ENCODE results near the gene MPP1.
"Not testable (repeated sequence)": the region's sequence is repeated elsewhere in the genome, so short reads cannot be mapped to it uniquely, and the experiment has no call there.

MPP1 gene

GRCh38 chrX:154829926-154830442, 24.7 kb upstream of the MPP1 start:
- TF ChIP-seq CTCF (IDR thresholded peaks at IDR 0.05; ENCODE audit: low read depth, low read length, missing control alignments) = no peak
- no peak overlapping the region for H3K4me3 ChIP-seq (replicated peaks; ENCODE audit: low read depth, low read length)

GRCh38 chrX:154829134-154829533, 23.8 kb upstream of the MPP1 start:
- no peak overlapping the region for H3K4me3 ChIP-seq (replicated peaks; ENCODE audit: low read depth, low read length)
- no peak for DNase-seq (ENCODE audit: extremely low read depth, low read depth)
- TF ChIP-seq CTCF (IDR thresholded peaks at IDR 0.05; ENCODE audit: low read depth, low read length, missing control alignments) = no peak

More at GRCh38 chrX:154829926-154830442, 24.7 kb upstream of the MPP1 start:
- no peak for DNase-seq (ENCODE audit: extremely low read depth, low read depth)

GRCh38 chrX:154828016-154828408, 22.7 kb upstream of the MPP1 start:
- TF ChIP-seq CTCF (IDR thresholded peaks at IDR 0.05; ENCODE audit: low read depth, low read length, missing control alignments) = no peak
- no peak overlapping the region for H3K4me3 ChIP-seq (replicated peaks; ENCODE audit: low read depth, low read length)
- no peak for DNase-seq (ENCODE audit: extremely low read depth, low read depth)

- no peak for TF ChIP-seq CTCF (IDR thresholded peaks at IDR 0.05; ENCODE audit: low read depth, low read length, missing control alignments)
- no peak for DNase-seq (ENCODE audit: extremely low read depth, low read depth)
- H3K4me3 ChIP-seq (replicated peaks; ENCODE audit: low read depth, low read length) = no peak overlapping the region
Observed at GRCh38 chrX:154827194-154828015, 22.1 kb upstream of the MPP1 start.

- DNase-seq (ENCODE audit: extremely low read depth, low read depth); H3K4me3 ChIP-seq (replicated peaks; ENCODE audit: low read depth, low read length): not testable (repeated sequence)
Observed at GRCh38 chrX:154825586-154825985, 20.3 kb upstream of the MPP1 start.

- H3K4me3 ChIP-seq (replicated peaks; ENCODE audit: low read depth, low read length) = no peak overlapping the region
- no peak for TF ChIP-seq CTCF (IDR thresholded peaks at IDR 0.05; ENCODE audit: low read depth, low read length, missing control alignments)
- no peak for DNase-seq (ENCODE audit: extremely low read depth, low read depth)
Observed at GRCh38 chrX:154824638-154825037, 19.4 kb upstream of the MPP1 start.

- no peak for DNase-seq (ENCODE audit: extremely low read depth, low read depth)
- TF ChIP-seq CTCF (IDR thresholded peaks at IDR 0.05; ENCODE audit: low read depth, low read length, missing control alignments) = no peak
- no peak overlapping the region for H3K4me3 ChIP-seq (replicated peaks; ENCODE audit: low read depth, low read length)
Observed at GRCh38 chrX:154822029-154822428, 16.7 kb upstream of the MPP1 start.

Data from HFF-Myc (cell line).